Heart right ventricle (tissue), 16 donors: ENCODE data around the gene LYRM9. TPM values are rescaled to one million over a fixed set of nuclear protein-coding genes. Genes with fewer than 3 reads are reported as not detected.

ENCODE experiments used
- ATAC-seq, 8 donors: fragments of 200-7000 bp; cut with Tn5 transposase; one replicate each; pipeline ENCODE4 v1.9.1; 2020; ENCODE audit warnings: mild to moderate bottlenecking in 8 of 8, moderate library complexity in 8 of 8, moderate number of reproducible peaks in 1 of 8
- DNase-seq, 2 donors: peaks; one replicate each; pipeline ENCODE4 v3.0.0-alpha.2; 2020
- H3K27ac ChIP-seq, 10 donors: fragments of 200-600 bp; sonication (generic) in 2 of 10; one replicate each; pipeline versions ENCODE4 v1.5.0 to v1.8.0; 2020 to 2022; ENCODE audit warnings: mild to moderate bottlenecking in 3 of 10
- H3K27me3 ChIP-seq, 7 donors: fragments of 200-600 bp; one replicate each; pipeline ENCODE4 v1.8.0; 2021 to 2022; ENCODE audit warnings: mild to moderate bottlenecking in 2 of 7
- H3K36me3 ChIP-seq, 9 donors: fragments of 200-600 bp; sonication (generic) in 1 of 9; one replicate each; pipeline versions ENCODE4 v1.5.0 to v1.8.0; 2020 to 2022; ENCODE audit warnings: mild to moderate bottlenecking in 2 of 9
- H3K4me1 ChIP-seq, 9 donors: fragments of 200-600 bp; sonication (generic) in 1 of 9; one replicate each; pipeline versions ENCODE4 v1.5.0 to v1.8.0; 2020 to 2022; ENCODE audit warnings: mild to moderate bottlenecking in 4 of 9
- H3K4me3 ChIP-seq, 10 donors: fragments of 200-600 bp; sonication (generic) in 2 of 10; one replicate each; pipeline versions ENCODE4 v1.5.0 to v1.8.0; 2020 to 2022; ENCODE audit warnings: mild to moderate bottlenecking in 7 of 10, moderate library complexity in 2 of 10
- H3K9me3 ChIP-seq, 11 donors: fragments of 200-600 bp in 10 of 11; sonication (generic) in 2 of 11; one replicate each; pipeline versions ENCODE4 v1.5.0 to v1.8.0; 2013 to 2022; ENCODE audit warnings: mild to moderate bottlenecking in 2 of 11, control low read depth in 1 of 11, moderate library complexity in 1 of 11
- CTCF ChIP-seq, 9 donors: fragments of 200-600 bp; sonication (generic) in 2 of 9; IDR thresholded peaks; one replicate each; pipeline versions ENCODE4 v1.5.0 to v1.8.0; 2021 to 2022; ENCODE audit warnings: antibody characterized with exemption in 9 of 9, mild to moderate bottlenecking in 5 of 9, moderate library complexity in 1 of 9
- WGBS, 2 donors: extraction: QIAGEN DNeasy Blood & Tissue Kit; methylation state at CpG; one replicate each; pipeline ENCODE4 v1.1.7; 2013; ENCODE audit warnings: inconsistent platforms in 1 of 2; 5-methylcytosine and 5-hydroxymethylcytosine counted together
- intact Hi-C, 10 donors: fragments of 100-400 bp; cut with DNase I; formaldehyde crosslinking; loops; one replicate each; pipeline versions ENCODE4 v1.11.1 to v1.14.2; 2022
- polyA plus RNA-seq, 2 donors: library from polyadenylated mRNA; stranded (reverse); fragments of 200-250 nt; gene quantifications; one replicate each; pipeline ENCODE4 v1.2.3, GENCODE V29; 2013
- total RNA-seq, 10 donors: library from RNA; stranded (reverse); fragmentation: NEBNext Ultra II Directional in 3 of 10; extraction: Animal tissue kit (Norgen Biotek cat#: 25700) in 3 of 10; gene quantifications; one replicate each; pipeline versions ENCODE4 v1.2.1 to v1.2.4, GENCODE V29; 2021 to 2023
- donor health status: Arrhythmogenic right ventricular cardiomyopathy.
- donor health status: ischemic (EF 13 %, LVEDD 7.1; RV severe dilation, severe dysfunction).
- donor health status: healthy with polysubstance abuse.
- donor health status: DM: no; HTN: yes; CAD: no.
- donor health status: DM: no; HTN: no; CAD: no.
- donor health status: ischemic (EF 25% LVEDD 6.9; RV normal size, moderate dysfunction).
- donor health status: ischemic (EF 25% LVEDD 5.7; RV mildly dilated, moderate dysfunction).
- donor health status: healthy.
- donor health status: DM: yes; HTN: yes; CAD: no.
- donor health status: Ischemic cardiomyopathy.
- donor health status: ischemic (EF 35%, LVEDD 5.7; RV mildly dilated, moderate dysfunction).
- donor health status: nonischemic (EF 11% LVEDD 7.7; RV severe dilation, severe dysfunction).
- donor health status: DM: yes; HTN: yes; CAD: no.
- donor health status: PGD.
- donor health status: ischemic (EF 29% LVEDD 5.4; RV normal size, mild dysfunction).
- donor health status: nonischemic (EF 23%, LVEDD 6.1; RV moderate dilation, normal function).

The LYRM9 gene
- total and polyA plus RNA-seq, 12 donors: 4.1 to 13.3 (median 9.4) TPM

GRCh38 chr17:27873211-27873610 lies 20.0 kb downstream of the LYRM9 start:
- H3K36me3 ChIP-seq: peaks cover 0 to 13% (median 0%) of the 10 kb centered on the region in 9 donors
- H3K27me3 ChIP-seq: no peaks in the 10 kb centered on the region
- no peak for TF ChIP-seq CTCF (IDR thresholded peaks at IDR 0.05)
- ATAC-seq (no peak), DNase-seq (no peak)
- H3K4me3 ChIP-seq: no peak overlapping the region
- no peaks in the 10 kb centered on the region for H3K4me1 ChIP-seq
- intact Hi-C loops: loop anchor here in 1 of 10 donors (10.0 kb wide), 1 partner anchor 208 kb away; no protein-coding TSS in a partner anchor
- H3K27ac ChIP-seq: no peak overlapping the region
- peaks cover 0 to 6% (median 0%) of the 10 kb centered on the region in 11 donors for H3K9me3 ChIP-seq
- 96 to 98% methylated on average over 2 of the region's 2 CpGs for WGBS, 2 donors

GRCh38 chr17:27872776-27873175 lies 20.4 kb downstream of the LYRM9 start:
- Histone ChIP-seq H3K4me1 (no peaks in the 10 kb centered on the region), H3K4me3 (no peak overlapping the region), H3K9me3 (peaks cover 0 to 6% (median 0%) of the 10 kb centered on the region in 11 donors), H3K36me3 (peaks cover 0 to 12% (median 0%) of the 10 kb centered on the region in 9 donors), H3K27ac (no peak overlapping the region), H3K27me3 (no peaks in the 10 kb centered on the region)
- intact Hi-C loops: loop anchor here in 1 of 10 donors (10.0 kb wide), 1 partner anchor 208 kb away; no protein-coding TSS in a partner anchor
- DNase-seq (no peak), ATAC-seq (no peak)
- 95 to 98% methylated on average over 3 of the region's 3 CpGs for WGBS, 2 donors
- TF ChIP-seq CTCF (IDR thresholded peaks at IDR 0.05): no peak

DNA sequence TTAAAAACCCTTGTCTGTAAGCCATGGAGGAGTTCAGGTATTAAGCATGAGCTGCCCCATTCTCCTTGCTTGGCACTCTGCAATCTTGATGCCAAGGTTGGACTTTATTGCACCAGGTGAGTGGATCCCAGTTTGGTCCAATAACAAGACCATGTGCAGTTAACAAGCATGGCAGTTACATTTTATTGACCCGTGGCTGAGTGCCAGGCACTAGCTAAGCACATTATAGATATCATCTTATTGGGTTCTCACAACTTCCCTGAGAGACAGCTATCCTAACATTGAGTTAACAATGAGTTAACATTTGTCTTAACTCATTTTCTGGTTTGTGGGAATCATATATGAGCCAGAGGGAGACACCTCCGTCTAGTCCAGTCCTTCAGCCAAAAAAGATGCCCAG lies 21.8 kb downstream of the LYRM9 start:
- Histone ChIP-seq H3K36me3 (peaks cover 0 to 3% (median 0%) of the 10 kb centered on the region in 9 donors), H3K9me3 (peaks cover 0 to 6% (median 0%) of the 10 kb centered on the region in 11 donors), H3K27ac (no peak overlapping the region), H3K4me3 (no peak overlapping the region), H3K4me1 (no peaks in the 10 kb centered on the region), H3K27me3 (no peaks in the 10 kb centered on the region)
- intact Hi-C loops: loop anchor here in 1 of 10 donors (10.0 kb wide), 1 partner anchor 207 kb away; no protein-coding TSS in a partner anchor
- no peak for TF ChIP-seq CTCF (IDR thresholded peaks at IDR 0.05)
- 62 to 73% methylated on average over 2 of the region's 2 CpGs for WGBS, 2 donors
- ATAC-seq (no peak), DNase-seq (no peak)

GRCh38 chr17:27870345-27870744 lies 22.8 kb downstream of the LYRM9 start:
- intact Hi-C loops: loop anchor here in 1 of 10 donors (10.0 kb wide), 1 partner anchor 206 kb away; no protein-coding TSS in a partner anchor
- TF ChIP-seq CTCF (IDR thresholded peaks at IDR 0.05): no peak
- H3K27me3 ChIP-seq: no peaks in the 10 kb centered on the region
- 89 to 92% methylated on average over 2 of the region's 2 CpGs for WGBS, 2 donors
- no peak overlapping the region for H3K4me3 ChIP-seq
- no peak overlapping the region for H3K27ac ChIP-seq
- H3K9me3 ChIP-seq: peaks cover 0 to 6% (median 0%) of the 10 kb centered on the region in 11 donors
- DNase-seq: no peak
- no peak for ATAC-seq
- no peaks in the 10 kb centered on the region for H3K4me1 ChIP-seq
- H3K36me3 ChIP-seq: peaks cover 0 to 3% (median 0%) of the 10 kb centered on the region in 9 donors
